Measurements from ENCODE around the gene STAC.

STAC gene

GRCh38 chr3:36480911-36481648 lies 100.8 kb downstream of the STAC start:
- TF ChIP-seq CTCF (conservative IDR thresholded peaks at IDR 0.05; ENCODE audit: low read depth) = no peak
- DNase-seq (ENCODE audit: low spot score) = no peak
- ChIA-PET POLR2A (ENCODE audit: low non-redundant PET) (no interaction called here), CTCF (no interaction called here)
- H3K27ac ChIP-seq = no peak overlapping the region

- H3K27ac ChIP-seq = no peak overlapping the region
- CTCF ChIA-PET = interaction anchor here (0.6 kb wide), 2 partner anchors 59 to 235 kb away, joined by 3 to 7 read pairs; no protein-coding TSS in a partner anchor
- DNase-seq (ENCODE audit: low spot score) = no peak
- TF ChIP-seq CTCF (conservative IDR thresholded peaks at IDR 0.05; ENCODE audit: low read depth) = no peak
- POLR2A ChIA-PET (ENCODE audit: low non-redundant PET) = no interaction called here
Observed at GRCh38 chr3:36482256-36482655, 102.0 kb downstream of the STAC start.

- no peak for DNase-seq (ENCODE audit: low spot score)
- ChIA-PET POLR2A (ENCODE audit: low non-redundant PET) (no interaction called here), CTCF (no interaction called here)
- no peak overlapping the region for H3K27ac ChIP-seq
- TF ChIP-seq CTCF (conservative IDR thresholded peaks at IDR 0.05; ENCODE audit: low read depth) = no peak
Observed at GRCh38 chr3:36482880-36483279, 102.6 kb downstream of the STAC start.

- ChIA-PET CTCF (no interaction called here), POLR2A (ENCODE audit: low non-redundant PET) (no interaction called here)
- no peak overlapping the region for H3K27ac ChIP-seq
- no peak for DNase-seq (ENCODE audit: low spot score)
- TF ChIP-seq CTCF (conservative IDR thresholded peaks at IDR 0.05; ENCODE audit: low read depth) = no peak
Observed at GRCh38 chr3:36483709-36484108, 103.4 kb downstream of the STAC start.

GRCh38 chr3:36484386-36484785 lies 104.1 kb downstream of the STAC start:
- H3K27ac ChIP-seq = no peak overlapping the region
- no peak for TF ChIP-seq CTCF (conservative IDR thresholded peaks at IDR 0.05; ENCODE audit: low read depth)
- no peak for DNase-seq (ENCODE audit: low spot score)
- ChIA-PET CTCF (no interaction called here), POLR2A (ENCODE audit: low non-redundant PET) (no interaction called here)

GRCh38 chr3:36486009-36486795 lies 105.9 kb downstream of the STAC start:
- CTCF ChIA-PET = no interaction called here
- POLR2A ChIA-PET (ENCODE audit: low non-redundant PET) = no interaction called here
- DNase-seq (ENCODE audit: low spot score) = no peak
- no peak for TF ChIP-seq CTCF (conservative IDR thresholded peaks at IDR 0.05; ENCODE audit: low read depth)
- no peak overlapping the region for H3K27ac ChIP-seq
